Esophagus squamous epithelium (tissue), 5 donors: ENCODE results near the gene POLN. TPM values are rescaled to one million over a fixed set of nuclear protein-coding genes. Genes with fewer than 3 reads are reported as not detected.

Experiments used
- DNase-seq: peaks from one replicate; lab custom pipeline; 2025; lab: John Stamatoyannopoulos, UW
- H3K27ac ChIP-seq, 4 donors: fragments of 200-600 bp; sonication (generic); one replicate each; pipeline ENCODE4 v1.5.1; 2016 to 2019; ENCODE audit warnings: mild to moderate bottlenecking in 1 of 4
- H3K27me3 ChIP-seq, 4 donors: fragments of 200-600 bp; sonication (generic); 1 replicate in 3 of 4; 2 replicates in 1 of 4; pipeline versions ENCODE4 v1.5.1 to v1.6.0; 2017 to 2021; ENCODE audit warnings: antibody characterized with exemption in 1 of 4
- H3K36me3 ChIP-seq, 3 donors: fragments of 200-600 bp; sonication (generic); one replicate each; pipeline ENCODE4 v1.5.1; 2016 to 2019
- H3K4me1 ChIP-seq, 3 donors: fragments of 200-600 bp; sonication (generic); one replicate each; pipeline ENCODE4 v1.5.1; 2017 to 2019
- H3K4me3 ChIP-seq, 4 donors: fragments of 200-600 bp; sonication (generic); 1 replicate in 3 of 4; 2 replicates in 1 of 4; pipeline ENCODE4 v1.5.1; 2016 to 2019; ENCODE audit warnings: mild to moderate bottlenecking in 2 of 4, moderate library complexity in 1 of 4
- H3K9me3 ChIP-seq, 3 donors: fragments of 200-600 bp; sonication (generic); one replicate each; pipeline ENCODE4 v1.5.1; 2016 to 2019
- CTCF ChIP-seq, 6 experiments: fragments of 450-650 bp in 4 of 6; fragments of 200-600 bp in 2 of 6; sonication (generic) in 2 of 6; IDR thresholded peaks; one replicate each; pipeline ENCODE4 v1.5.1; 2016 to 2019; ENCODE audit warnings: antibody characterized with exemption in 6 of 6, mild to moderate bottlenecking in 4 of 6, moderate library complexity in 4 of 6
- POLR2A ChIP-seq, 4 donors: fragments of 450-650 bp; IDR thresholded peaks; one replicate each; pipeline ENCODE4 v1.6.1; 2017; ENCODE audit warnings: antibody characterized with exemption in 4 of 4, mild to moderate bottlenecking in 4 of 4, moderate library complexity in 3 of 4
- WGBS, 2 donors: methylation state at CpG; one replicate each; pipeline ENCODE4 v1.1.5; 2018; 5-methylcytosine and 5-hydroxymethylcytosine counted together
- intact Hi-C: fragments of 100-400 bp; cut with DNase I; formaldehyde crosslinking; loops from one replicate; pipeline ENCODE4 v1.15.0; 2022
- total RNA-seq, 4 donors: library from RNA; depleted of rRNA; stranded (reverse); fragments of >200 nt; gene quantifications; one replicate each; pipeline ENCODE4 v1.1.0, GENCODE V29; 2016
- donor health status: DM: yes; HTN: yes; CAD: no.

The POLN gene
- total RNA-seq, 4 donors from 2014 or later = 0.19 to 1.5 (median 1.2) TPM

GRCh38 chr4:2045518-2045951 lies 196.4 kb downstream of the POLN start:
- Histone ChIP-seq H3K9me3 (no peaks in the 10 kb centered on the region), H3K27me3 (peaks cover 8 to 88% (median 11%) of the 10 kb centered on the region in 4 donors), H3K27ac (no peak overlapping the region), H3K4me3 (no peak overlapping the region), H3K4me1 (peaks cover 18 to 36% (median 23%) of the 10 kb centered on the region in 3 donors), H3K36me3 (no peaks in the 10 kb centered on the region)
- TF ChIP-seq CTCF (IDR thresholded peaks at IDR 0.05) (no peak), POLR2A (IDR thresholded peaks at IDR 0.05) (no peak)
- no peak for DNase-seq
- 68 to 70% methylated on average over 10 to 11 of the region's 11 CpGs for WGBS, 2 donors
- intact Hi-C loops = no loop called here

GRCh38 chr4:2044542-2045517 lies 197.1 kb downstream of the POLN start:
- Histone ChIP-seq H3K9me3 (no peaks in the 10 kb centered on the region), H3K27me3 (peaks cover 8 to 93% (median 15%) of the 10 kb centered on the region in 4 donors), H3K4me1 (peaks cover 21 to 42% (median 24%) of the 10 kb centered on the region in 3 donors), H3K27ac (no peak overlapping the region), H3K36me3 (no peaks in the 10 kb centered on the region), H3K4me3 (no peak overlapping the region)
- no peak for DNase-seq
- 83 to 86% methylated on average over 9 to 10 of the region's 18 CpGs for WGBS, 2 donors
- intact Hi-C loops = no loop called here
- TF ChIP-seq POLR2A (IDR thresholded peaks at IDR 0.05) (no peak), CTCF (IDR thresholded peaks at IDR 0.05) (no peak)

GRCh38 chr4:2044119-2044485 lies 197.8 kb downstream of the POLN start:
- peaks cover 21 to 42% (median 24%) of the 10 kb centered on the region in 3 donors for H3K4me1 ChIP-seq
- intact Hi-C loops = no loop called here
- H3K4me3 ChIP-seq = no peak overlapping the region
- no peak for DNase-seq
- H3K36me3 ChIP-seq = no peaks in the 10 kb centered on the region
- H3K27ac ChIP-seq = no peak overlapping the region
- 85% methylated on average over 2 of the region's 6 CpGs; no CpG with 5 or more reads in 1 of the 2 donors for WGBS, 2 donors
- TF ChIP-seq CTCF (IDR thresholded peaks at IDR 0.05) (no peak), POLR2A (IDR thresholded peaks at IDR 0.05) (no peak)
- H3K9me3 ChIP-seq = no peaks in the 10 kb centered on the region
- H3K27me3 ChIP-seq = peaks cover 8 to 93% (median 15%) of the 10 kb centered on the region in 4 donors

- no peaks in the 10 kb centered on the region for H3K36me3 ChIP-seq
- 70 to 88% methylated on average over 3 to 5 of the region's 18 CpGs for WGBS, 2 donors
Measured at GRCh38 chr4:2043396-2044118, 198.4 kb downstream of the POLN start.

More at GRCh38 chr4:2043396-2044118, 198.4 kb downstream of the POLN start:
- peaks cover 21 to 40% (median 24%) of the 10 kb centered on the region in 3 donors for H3K4me1 ChIP-seq
- no peaks in the 10 kb centered on the region for H3K9me3 ChIP-seq
- intact Hi-C loops = no loop called here
- peaks cover 8 to 95% (median 15%) of the 10 kb centered on the region in 4 donors for H3K27me3 ChIP-seq
- DNase-seq = no peak
- no peak for TF ChIP-seq POLR2A (IDR thresholded peaks at IDR 0.05)
- no peak for TF ChIP-seq CTCF (IDR thresholded peaks at IDR 0.05)
- H3K27ac ChIP-seq = no peak overlapping the region
- no peak overlapping the region for H3K4me3 ChIP-seq
